ENCODE data around the gene IL17D.

- TF ChIP-seq GLIS3 (CRISPR knock-in tag; IDR thresholded peaks at IDR 0.05) (no peak), ARNTL (CRISPR knock-in tag; IDR thresholded peaks at IDR 0.05; ENCODE audit: borderline replicate concordance, low read depth) (no peak), PATZ1 (CRISPR knock-in tag; IDR thresholded peaks at IDR 0.05; ENCODE audit: borderline replicate concordance) (no peak), ZNF8 (CRISPR knock-in tag; IDR thresholded peaks at IDR 0.05) (no peak), CSRNP3 (CRISPR knock-in tag; IDR thresholded peaks at IDR 0.05) (no peak), ZFP3 (CRISPR knock-in tag; IDR thresholded peaks at IDR 0.05) (no peak), ZFP30 (CRISPR knock-in tag; IDR thresholded peaks at IDR 0.05) (no peak), TSHZ2 (CRISPR knock-in tag; IDR thresholded peaks at IDR 0.05) (no peak), CREB5 (CRISPR knock-in tag; IDR thresholded peaks at IDR 0.05; ENCODE audit: low read depth) (no peak), PPARA (CRISPR knock-in tag; IDR thresholded peaks at IDR 0.05; ENCODE audit: borderline replicate concordance) (no peak), TOX (CRISPR knock-in tag; IDR thresholded peaks at IDR 0.05; ENCODE audit: borderline replicate concordance) (no peak), CSDC2 (CRISPR knock-in tag; IDR thresholded peaks at IDR 0.05) (no peak), ZC3H10 (CRISPR knock-in tag; IDR thresholded peaks at IDR 0.05) (no peak)
These were observed 23.0 kb upstream of the IL17D start for GRCh38 chr13:20680416-20681080.
